T-helper 1 cell treated with Interleukin-12 subunit alpha and Interleukin-12 subunit beta and Interleukin-4 antibody, amounts not matched to agents 30 ng/mL and 1 ng/mL, for 36 hours (primary cell): ENCODE data around the gene CEP85L. TPM values are rescaled to one million over a fixed set of nuclear protein-coding genes. Genes with fewer than 3 reads are reported as not detected.

Experiments
- intact Hi-C: fragments of 100-400 bp; cut with micrococcal nuclease; formaldehyde crosslinking; loops from one replicate; pipeline ENCODE4 v1.15.1; 2024
- total RNA-seq: library from RNA; stranded (reverse); gene quantifications from 2 replicates; pipeline ENCODE4 v1.2.3, GENCODE V29; 2022

Gene CEP85L
- total RNA-seq, 1 donor from 2014 or later, result 57.6 TPM

DNA sequence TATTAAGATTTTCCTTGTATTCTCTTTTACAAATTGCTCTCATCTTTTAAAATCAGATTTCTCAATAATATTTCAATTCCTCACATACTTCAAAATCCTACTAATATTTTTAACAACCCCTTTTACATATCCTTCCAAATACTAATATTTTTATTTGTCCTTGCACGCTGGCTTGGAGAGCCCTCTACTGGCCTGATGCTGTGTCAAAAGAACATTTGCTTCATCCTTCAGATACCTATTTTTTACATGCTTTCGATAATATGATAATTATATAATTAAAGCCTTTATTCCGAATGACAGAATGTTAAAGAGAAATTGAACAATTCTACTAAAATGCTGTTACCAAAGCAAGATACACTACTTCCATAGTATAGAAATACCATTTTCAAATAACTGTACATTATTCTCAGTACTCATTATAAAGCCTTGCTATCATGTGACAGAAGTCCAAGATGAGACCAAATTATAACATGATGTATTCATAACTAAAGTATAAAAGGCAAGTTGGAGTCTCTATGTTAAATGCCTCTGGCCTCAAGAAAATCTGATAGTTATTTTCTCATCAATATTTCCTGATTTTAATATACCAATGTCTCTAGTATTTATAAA, 142.3 kb downstream of the CEP85L start:
- intact Hi-C loops, result loop anchor here (2.0 kb wide), 1 partner anchor 224 kb away; no protein-coding TSS in a partner anchor

DNA sequence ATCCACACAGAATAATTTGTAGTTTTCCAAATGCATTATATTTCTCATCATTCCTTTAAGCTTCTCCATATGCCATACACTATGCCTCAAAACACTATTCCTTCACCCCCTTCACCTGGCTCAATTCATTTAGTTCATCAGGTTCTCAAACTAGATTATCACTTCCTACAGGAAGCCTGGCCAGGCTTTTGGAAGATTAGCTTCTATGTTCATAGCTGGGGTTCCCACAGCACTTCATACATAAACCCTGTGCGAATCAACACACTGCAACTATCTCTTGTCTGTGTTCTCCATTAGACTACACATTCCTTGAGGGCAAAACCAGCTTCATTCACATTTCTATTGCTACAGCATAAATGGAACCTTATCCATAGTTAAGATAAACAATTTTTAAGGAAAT, 143.8 kb downstream of the CEP85L start:
- intact Hi-C loops, result loop anchor here (2.0 kb wide), 1 partner anchor 223 kb away; no protein-coding TSS in a partner anchor

DNA sequence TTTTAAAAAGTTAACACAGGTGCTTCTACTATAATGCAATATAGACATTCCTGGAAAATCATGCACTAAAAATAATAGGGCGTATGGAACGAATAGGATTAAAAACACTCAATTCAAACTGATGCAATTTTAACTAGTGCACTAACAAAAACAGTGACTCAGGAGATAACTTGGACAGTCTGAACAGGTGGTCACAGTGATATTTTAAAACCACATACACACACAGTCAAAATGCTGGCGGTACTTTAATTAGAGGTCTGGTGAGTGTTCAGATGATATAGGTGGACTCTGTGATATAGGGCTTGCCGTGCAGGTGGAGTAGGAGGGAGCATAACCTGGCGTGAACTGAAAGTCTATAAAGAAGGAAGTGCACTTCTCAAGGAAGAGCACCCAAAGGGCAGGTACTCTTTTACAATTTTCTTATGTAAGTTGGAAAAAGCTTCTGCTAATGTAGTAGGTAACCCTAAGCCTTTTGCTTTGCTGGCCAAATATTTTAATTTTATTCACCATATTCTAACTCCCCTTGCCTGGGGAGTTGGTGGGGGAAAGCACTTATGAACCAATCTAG, 145.2 kb downstream of the CEP85L start:
- intact Hi-C loops, result no loop called here

DNA sequence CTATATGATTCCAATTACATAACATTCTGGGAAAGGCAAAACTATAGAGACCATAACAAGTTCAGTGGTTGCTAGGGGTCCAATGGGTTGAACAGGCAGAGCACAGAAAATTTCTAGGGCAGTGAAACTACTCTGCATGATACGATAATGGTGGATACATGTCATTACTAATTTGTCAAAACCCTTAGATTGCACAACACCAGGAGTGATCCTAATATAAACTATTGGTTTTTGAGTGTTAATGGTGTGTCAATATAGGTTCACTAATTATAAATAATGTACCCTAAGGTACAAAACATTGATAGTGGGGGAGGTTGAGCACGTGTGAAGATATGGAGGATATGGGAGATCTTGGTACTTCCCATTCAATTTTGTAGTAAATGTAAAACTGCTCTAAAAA, 145.7 kb downstream of the CEP85L start:
- intact Hi-C loops, result no loop called here

DNA sequence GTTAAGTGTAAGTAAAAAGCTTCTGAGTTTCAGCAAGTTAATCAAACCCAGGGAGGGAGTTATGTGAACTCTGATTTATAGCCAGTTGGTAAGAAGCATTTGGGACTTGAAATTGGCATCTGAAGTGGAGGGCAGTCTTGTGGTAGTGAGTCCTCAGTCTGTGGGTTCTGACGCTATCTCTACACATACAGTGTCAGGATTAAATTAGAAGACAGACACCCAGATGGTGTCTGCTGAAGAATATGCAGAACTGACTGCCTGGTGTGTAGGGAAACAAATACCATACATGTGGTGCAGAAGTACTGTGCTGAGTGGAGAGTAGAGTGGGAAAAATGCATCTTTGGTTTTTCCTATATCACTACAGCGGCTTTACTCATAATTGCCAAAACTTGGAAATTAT, 146.8 kb downstream of the CEP85L start:
- intact Hi-C loops, result no loop called here

DNA sequence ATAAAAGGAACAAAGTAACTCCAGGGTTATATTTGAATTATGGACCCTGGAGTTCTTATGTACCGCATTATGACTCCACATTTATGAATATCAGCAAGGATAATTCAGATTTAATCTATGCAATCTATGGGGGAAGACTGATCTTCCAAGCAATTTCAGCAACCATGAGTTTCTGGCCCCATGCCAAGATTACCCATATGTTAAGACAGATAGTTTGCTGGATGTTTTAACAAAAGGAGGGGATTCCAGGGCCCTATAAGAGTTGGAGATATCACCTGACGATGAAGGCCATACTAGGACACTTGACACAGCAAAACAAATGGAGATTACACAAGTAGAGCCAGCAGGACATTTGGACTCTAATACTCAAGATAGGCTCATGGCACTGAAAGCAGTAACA, 149.2 kb downstream of the CEP85L start:
- intact Hi-C loops, result no loop called here

DNA sequence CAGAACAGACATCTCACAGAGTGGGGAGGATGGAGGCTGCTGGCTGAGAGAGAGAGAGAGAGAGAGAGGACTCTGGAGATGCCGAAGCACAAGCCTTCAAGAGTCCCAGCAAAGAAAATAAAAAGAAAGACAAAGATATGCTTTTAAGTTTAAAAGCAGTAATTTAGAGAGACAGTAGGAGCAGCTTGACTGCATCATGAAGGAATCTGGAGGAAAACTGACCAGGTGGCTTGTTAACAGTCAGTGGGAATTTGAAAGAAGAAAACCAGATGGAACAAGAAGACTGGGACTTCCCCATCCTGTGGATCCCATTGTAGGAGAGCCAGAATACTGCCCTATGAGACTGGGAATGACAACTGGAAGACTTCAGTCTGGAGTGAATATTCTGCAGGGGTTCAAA, 149.6 kb downstream of the CEP85L start:
- intact Hi-C loops, result no loop called here

DNA sequence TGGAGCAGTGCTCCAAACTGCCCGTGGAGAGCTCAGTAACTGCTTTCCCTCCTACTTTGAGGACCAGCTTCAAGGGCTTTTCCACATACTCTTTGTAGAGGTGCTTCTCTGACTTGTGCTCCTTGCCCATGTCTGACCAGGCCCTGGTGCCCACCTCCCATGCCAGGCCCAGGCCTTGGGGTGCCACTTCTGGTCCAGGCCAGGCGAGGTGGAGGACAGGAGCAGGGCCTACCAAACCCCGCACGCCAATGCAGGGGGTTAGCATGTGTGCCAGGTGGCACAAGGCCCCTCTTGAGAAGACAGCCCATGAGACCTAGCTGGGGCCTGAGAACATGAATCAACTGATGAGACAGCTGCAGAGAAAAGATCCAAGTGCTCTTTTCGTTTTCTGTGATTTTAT, 150.3 kb downstream of the CEP85L start:
- intact Hi-C loops, result no loop called here

DNA sequence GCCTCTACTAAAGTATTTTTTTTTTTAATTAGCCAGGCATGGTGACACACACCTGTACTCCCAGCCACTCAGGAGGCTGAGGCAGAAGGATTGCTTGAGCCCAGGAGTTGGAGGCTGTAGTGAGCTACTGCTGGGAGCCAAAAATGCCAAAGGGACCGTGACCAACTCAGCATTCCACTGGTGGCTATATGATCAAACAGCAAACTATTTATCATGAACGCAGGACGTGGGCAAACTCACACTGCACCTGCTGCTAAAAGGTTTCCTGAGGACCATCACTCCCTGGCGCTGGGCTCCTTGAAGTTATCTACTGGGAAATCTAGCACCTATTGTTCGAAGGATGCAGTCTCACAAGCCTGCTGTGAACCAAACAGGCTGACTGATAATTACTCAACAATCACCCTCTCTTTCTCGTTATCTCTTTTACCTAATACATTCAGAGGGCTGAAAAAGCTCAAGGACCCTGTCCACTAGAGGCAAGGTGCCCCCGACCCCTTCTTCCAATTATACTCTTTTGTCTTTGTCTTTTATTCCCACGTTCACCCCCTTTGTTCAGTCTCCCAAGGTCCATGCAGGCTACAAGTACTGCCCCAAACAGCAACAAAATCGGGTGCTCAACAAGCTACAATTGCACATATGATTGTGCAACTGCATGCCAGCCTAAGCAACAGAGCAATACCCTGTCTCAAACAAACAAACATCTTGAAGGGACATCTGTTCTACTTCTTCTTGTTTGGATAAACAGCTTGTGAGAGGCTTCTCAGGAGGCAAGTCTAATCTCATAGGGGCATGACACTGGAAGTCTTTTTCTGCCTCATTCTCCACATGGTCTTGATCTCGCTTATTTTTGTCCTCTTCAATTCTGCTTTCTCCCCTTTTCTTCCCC, 151.0 kb downstream of the CEP85L start:
- intact Hi-C loops, result no loop called here

DNA sequence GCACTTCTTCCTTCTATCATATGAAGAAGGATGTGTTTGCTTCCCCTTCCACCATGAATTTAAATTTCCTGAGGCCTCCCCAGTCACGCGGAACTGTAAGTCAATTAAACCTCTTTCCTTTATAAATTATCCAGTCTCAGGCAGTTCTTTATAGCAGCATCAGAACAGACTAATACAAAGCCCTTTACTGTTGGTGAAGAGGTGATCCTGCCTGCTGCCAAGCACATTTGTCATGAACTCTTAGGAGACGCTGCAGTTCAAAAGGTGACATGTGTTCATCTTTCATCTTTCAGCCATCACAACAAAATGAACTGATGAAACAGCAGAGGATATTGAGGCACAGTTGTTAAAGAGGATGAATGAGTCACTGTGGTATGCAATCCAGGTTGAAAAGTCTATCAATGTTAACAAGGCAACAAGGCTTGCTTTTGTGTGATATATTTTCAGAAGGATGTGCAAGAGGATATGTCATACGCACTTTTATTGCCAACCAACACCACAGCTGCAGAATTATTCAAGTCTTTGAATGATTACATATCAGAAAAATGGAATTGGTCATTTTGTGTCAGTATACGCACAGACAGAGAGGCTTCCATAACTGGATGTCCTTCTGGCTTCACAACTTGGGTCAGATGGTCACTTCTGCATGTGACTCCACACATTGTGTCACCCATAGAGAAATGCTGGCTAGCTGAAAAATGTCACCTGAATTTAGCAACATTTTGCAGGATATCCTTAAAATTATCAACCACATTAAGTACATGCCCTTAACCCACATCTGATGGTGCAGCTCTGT, 155.7 kb downstream of the CEP85L start:
- intact Hi-C loops, result loop anchor here (2.0 kb wide), 1 partner anchor 15 kb away; no protein-coding TSS in a partner anchor

DNA sequence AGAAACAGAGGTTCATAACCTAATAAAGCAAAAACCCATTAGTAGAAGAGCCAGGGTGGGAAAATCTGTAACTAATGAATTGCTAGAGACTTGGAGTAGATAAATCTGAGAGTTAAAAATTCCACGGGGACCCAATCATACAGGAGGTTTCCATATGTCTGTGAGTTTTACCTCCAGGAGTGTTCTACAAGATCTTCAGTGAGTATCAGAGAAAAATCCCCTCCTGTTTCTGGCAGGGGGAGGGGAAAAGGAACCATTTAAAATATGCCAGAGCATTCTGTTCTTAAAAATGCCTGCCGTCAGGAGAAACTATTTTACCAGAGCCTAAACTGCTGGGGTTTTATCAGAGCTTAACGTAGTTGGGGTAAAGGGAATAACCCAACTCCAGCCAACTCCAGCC, 157.3 kb downstream of the CEP85L start:
- intact Hi-C loops, result no loop called here

DNA sequence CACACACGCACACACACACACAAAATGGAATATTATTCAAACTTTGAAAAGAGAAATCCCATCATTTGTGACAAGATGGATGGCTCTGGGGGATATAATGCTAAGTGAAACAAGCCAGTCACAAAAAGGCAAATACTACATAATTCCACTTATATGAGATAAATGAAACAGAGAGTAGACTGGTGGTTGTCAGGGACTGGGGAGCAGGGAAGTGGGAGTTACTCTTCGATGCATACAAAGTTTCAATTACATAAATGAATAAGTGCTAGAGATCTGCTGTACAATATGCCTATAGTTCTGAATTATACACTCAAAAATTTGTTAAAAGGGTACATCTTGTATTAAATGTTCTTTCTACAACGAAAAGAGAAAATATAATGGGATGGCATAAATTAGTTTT, 161.4 kb downstream of the CEP85L start:
- intact Hi-C loops, result no loop called here

DNA sequence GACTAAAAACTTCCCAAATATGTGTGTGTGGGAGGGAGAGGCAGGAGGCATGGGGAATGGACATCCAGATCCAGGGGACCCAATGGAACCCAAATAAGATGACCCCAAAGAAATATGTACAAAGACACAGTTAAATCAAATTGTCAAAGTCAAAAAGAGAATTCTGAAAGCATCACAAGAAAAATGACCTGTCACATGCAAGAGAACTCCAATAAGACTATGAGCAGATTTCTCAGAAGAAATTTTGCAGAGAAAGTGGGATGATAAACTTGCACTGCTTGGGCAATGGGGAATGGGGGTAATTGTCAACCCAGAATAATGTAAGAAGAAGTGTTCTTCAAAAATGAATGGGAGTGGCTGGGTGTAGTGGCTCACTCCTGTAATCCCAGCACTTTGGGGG, 162.8 kb downstream of the CEP85L start:
- intact Hi-C loops, result no loop called here

DNA sequence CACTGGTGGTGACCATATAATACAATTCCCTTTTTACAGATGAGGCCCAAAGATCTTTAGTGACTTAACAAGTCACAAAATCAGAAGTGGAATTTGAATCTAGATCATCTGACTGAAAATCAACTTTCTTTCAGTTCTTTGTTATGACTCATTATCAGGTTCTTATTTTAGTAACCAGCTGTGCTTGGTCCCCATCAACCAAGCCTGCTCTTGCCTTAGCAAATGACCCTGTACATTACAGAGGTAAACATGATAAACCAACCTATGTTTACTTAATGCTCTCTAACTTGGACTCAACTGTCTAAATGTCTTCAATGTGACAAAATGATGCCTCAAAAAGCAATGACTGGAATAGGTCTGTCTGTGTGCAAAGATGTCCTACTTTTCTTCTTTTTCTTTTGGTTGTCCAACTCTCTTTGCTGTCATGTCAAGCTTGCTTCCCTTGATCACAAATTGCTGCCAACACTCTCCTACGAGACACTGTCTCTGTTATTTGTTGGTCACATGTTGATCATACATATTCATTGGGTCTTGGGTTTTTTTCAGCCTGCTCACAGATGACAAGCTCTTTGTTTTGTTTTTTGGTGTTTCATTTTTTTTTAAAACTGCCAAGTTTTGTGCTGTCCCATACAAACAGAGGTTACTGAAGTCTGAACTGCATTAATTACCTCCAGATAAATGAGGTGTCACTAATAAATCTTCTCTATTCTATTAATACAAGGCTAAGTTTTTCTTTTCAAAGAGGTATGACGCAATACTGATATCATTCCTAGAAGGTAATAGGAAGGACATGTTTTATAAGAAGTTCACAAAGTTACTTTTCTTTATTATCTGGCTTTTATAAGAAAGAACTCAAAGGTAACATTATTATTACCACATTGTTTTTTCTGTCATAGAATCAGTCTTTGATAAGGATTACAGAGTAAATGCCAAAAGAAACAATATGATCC, 165.5 kb downstream of the CEP85L start:
- intact Hi-C loops, result no loop called here

DNA sequence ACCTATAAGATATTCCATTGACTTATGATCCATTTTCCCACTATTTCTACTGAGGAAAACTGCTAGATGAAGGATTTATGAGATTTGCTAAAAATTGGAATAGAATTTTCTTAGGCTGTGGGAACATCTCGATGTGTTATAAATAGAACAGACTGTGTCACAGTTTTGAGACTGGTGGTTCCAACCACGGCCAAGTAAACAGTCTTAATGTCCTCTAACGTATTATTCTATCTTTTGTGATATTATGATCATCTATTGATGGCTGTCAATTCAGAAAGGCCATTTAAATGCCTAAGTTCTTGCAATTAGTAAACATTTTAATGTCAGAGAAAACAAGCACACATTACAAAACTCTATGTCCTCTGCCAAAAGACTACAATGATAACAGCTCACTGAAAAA, 174.8 kb downstream of the CEP85L start:
- intact Hi-C loops, result no loop called here

DNA sequence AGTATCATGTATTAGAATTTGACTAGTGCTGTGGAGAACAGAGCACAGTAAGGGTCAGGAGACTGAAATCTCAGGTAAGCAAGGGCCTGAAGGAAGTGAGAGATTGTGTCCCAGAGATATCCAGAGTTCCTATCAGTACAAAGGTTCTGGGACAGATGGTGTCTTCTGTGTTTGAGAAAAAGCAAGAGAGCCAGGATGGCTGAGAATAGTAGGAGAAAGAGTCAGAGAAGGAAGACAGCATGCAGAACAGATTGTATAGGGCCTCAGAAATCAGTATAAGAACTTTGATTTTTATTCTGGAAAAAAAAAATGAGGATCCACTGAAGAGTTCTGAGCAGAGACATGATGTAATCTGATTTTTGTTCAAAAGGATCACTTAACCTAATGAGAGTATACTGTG, 178.1 kb downstream of the CEP85L start:
- intact Hi-C loops, result no loop called here

DNA sequence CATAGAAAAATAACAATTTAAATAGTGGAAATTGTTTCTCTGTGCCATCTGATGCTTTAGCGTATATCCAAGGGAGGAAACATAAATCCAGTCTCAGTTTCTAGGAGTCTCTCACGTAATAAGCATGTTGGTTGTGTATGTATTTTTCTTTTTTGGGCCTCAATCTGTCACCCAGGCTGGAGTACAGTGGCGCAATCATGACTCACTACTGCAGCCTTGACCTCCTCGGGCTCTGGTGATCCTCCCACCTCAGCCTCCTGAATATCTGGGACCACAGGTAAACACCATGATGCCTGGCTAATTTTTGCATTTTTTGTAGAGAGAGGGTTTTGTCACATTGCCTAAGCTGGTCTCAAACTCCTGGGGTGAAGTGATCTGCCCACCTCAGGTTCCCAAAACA, 181.9 kb downstream of the CEP85L start:
- intact Hi-C loops, result no loop called here

DNA sequence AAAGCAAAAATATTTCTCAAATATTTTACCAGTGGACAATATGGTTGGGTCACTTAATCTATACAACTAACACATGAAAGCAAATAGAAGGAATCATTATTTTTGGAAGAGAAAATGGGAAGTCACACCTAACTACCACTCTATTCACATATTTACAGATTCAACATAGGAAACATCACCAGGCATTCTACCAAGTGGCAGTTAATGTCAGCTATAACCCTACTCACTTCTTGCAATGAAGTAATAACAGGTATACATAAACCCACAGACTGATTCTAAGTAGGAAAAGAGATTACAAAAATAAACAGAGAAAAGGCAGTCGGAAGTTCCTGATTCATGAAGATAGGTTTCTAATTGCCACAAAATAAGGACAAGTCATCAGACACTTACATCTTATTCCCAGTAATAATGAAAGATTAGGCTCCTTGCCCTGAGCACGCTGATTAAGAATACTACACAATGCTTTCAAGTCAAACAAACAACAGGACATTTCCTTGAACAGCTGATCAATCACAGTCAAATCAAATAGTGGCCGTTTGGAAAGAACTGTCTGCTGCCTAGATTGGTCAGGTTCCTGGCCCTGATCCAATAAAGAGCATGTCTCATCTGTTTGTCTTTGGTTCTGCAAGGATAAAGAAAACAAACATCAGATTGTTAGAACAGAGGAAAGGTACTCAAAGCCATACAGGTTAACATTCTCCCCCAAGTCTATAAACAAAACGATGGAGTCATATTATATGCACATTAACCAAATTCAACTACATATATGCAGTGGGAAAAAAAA, 182.5 kb downstream of the CEP85L start:
- intact Hi-C loops, result no loop called here

DNA sequence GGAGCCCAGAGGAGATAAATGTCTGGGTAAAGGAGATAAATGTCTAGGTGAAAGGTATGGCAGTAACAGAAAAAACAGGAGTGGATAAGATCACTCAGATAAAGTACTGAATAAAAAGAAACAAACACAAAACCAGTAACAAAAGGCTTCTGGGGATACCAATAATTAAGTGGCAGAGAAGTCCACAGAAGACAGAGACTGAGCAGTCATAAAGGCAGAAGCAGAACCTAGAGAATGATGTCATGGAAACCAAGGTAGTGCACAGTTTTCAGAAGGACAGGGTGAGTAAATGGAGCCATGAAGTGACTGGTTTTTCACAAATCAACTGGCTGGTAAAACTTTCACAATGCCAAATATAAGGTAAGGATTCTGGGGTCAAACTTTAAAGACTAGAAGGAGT, 184.2 kb downstream of the CEP85L start:
- intact Hi-C loops, result no loop called here

DNA sequence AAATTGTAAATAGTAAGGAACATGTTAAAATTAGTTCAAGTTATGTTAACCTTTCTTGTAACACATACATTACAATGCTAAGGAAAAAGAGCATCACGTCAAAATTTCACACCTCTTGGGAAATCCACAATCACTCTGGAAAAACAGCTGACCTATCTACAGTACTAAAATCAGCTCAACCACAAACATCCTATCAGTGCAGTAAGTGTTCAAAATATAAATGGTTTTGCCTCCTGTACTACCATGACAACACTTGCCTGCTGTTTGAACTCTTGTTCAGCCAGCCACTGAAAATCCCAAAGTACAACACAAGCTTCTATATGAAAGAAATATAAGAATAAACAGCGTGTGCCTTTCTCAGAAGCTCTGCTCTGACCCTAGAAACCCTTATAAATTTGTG, 186.8 kb downstream of the CEP85L start:
- intact Hi-C loops, result no loop called here
